ENCODE results near the gene GLCE. TPM values are rescaled to one million over a fixed set of nuclear protein-coding genes. Genes with fewer than 3 reads are reported as not detected.
A peak's percentile ranks its signal among the peaks of the same experiment; 100 is the strongest.

GLCE gene
- total and polyA plus RNA-seq, 4 donors, result 6.8 to 26.3 (median 13.7) TPM

- no peak overlapping the region for H3K4me3 ChIP-seq (ENCODE audit: low read depth in 1 of 3, low read length in 3 of 3)
- H3K9ac ChIP-seq (ENCODE audit: low read depth in 1 of 2, low read length in 2 of 2), result no peak overlapping the region
- H3K9me3 ChIP-seq (ENCODE audit: control insufficient read depth in 4 of 4, low read length in 3 of 4), result no peaks in the 10 kb centered on the region
- no peaks in the 10 kb centered on the region for H3K27me3 ChIP-seq (ENCODE audit: control insufficient read depth in 4 of 4, insufficient read depth in 4 of 4, low read length in 3 of 4)
- WGBS, result 87% methylated on average over 1 of the region's 1 CpG
- TF ChIP-seq SP1 (IDR thresholded peaks at IDR 0.05) (no peak), GABPA (IDR thresholded peaks at IDR 0.05 in 1 of 2, conservative IDR thresholded peaks at IDR 0.05 in 1 of 2) (no peak), JUND (IDR thresholded peaks at IDR 0.05) (no peak), FOXA2 (IDR thresholded peaks at IDR 0.05) (no peak), REST (IDR thresholded peaks at IDR 0.05) (no peak), RXRA (IDR thresholded peaks at IDR 0.05) (no peak), TAF1 (conservative IDR thresholded peaks at IDR 0.05) (no peak), ZBTB33 (IDR thresholded peaks at IDR 0.05) (no peak), CTCF (IDR thresholded peaks at IDR 0.05; ENCODE audit: low read depth, low read length, missing input control) (no peak), RAD21 (IDR thresholded peaks at IDR 0.05) (no peak), ATF3 (IDR thresholded peaks at IDR 0.05) (no peak), NR2F2 (IDR thresholded peaks at IDR 0.05) (no peak), YY1 (IDR thresholded peaks at IDR 0.05) (no peak)
- H3K27ac ChIP-seq (ENCODE audit: low read depth in 1 of 2, low read length in 2 of 2), result no peak overlapping the region
- H3K36me3 ChIP-seq (ENCODE audit: control insufficient read depth in 4 of 4, insufficient read depth in 3 of 4, low read depth in 1 of 4, low read length in 3 of 4), result no peaks in the 10 kb centered on the region
- H3K4me1 ChIP-seq (ENCODE audit: control insufficient read depth in 4 of 4, insufficient read depth in 4 of 4, low read length in 3 of 4), result peaks cover 26 to 51% (median 44%) of the 10 kb centered on the region in 4 donors
- DNase-seq (ENCODE audit: low spot score), result no peak
Observed at GRCh38 chr15:69127306-69127705, 33.1 kb upstream of the GLCE start.

GRCh38 chr15:69128667-69129311 lies 31.6 kb upstream of the GLCE start:
- Histone ChIP-seq H3K4me1 (ENCODE audit: control insufficient read depth in 4 of 4, insufficient read depth in 4 of 4, low read length in 3 of 4) (peaks cover 32 to 66% (median 58%) of the 10 kb centered on the region in 4 donors), H3K4me3 (ENCODE audit: low read depth in 1 of 3, low read length in 3 of 3) (no peak overlapping the region), H3K27ac (ENCODE audit: low read depth in 1 of 2, low read length in 2 of 2) (peak overlapping the region; percentile 55 to 59), H3K9me3 (ENCODE audit: control insufficient read depth in 4 of 4, low read length in 3 of 4) (no peaks in the 10 kb centered on the region), H3K27me3 (ENCODE audit: control insufficient read depth in 4 of 4, insufficient read depth in 4 of 4, low read length in 3 of 4) (no peaks in the 10 kb centered on the region), H3K36me3 (ENCODE audit: control insufficient read depth in 4 of 4, insufficient read depth in 3 of 4, low read depth in 1 of 4, low read length in 3 of 4) (no peaks in the 10 kb centered on the region), H3K9ac (ENCODE audit: low read depth in 1 of 2, low read length in 2 of 2) (no peak overlapping the region)
- no peak for DNase-seq (ENCODE audit: low spot score)
- 39% methylated on average over 2 of the region's 2 CpGs for WGBS
- TF ChIP-seq CTCF (IDR thresholded peaks at IDR 0.05; ENCODE audit: low read depth, low read length, missing input control) (no peak), FOXA1 (IDR thresholded peaks at IDR 0.05) (no peak), GABPA (IDR thresholded peaks at IDR 0.05 in 1 of 2, conservative IDR thresholded peaks at IDR 0.05 in 1 of 2) (no peak), EGR1 (IDR thresholded peaks at IDR 0.05; ENCODE audit: low read depth in 2 of 2) (peak in 1 of 2 donors; percentile 60), REST (IDR thresholded peaks at IDR 0.05) (no peak), TAF1 (conservative IDR thresholded peaks at IDR 0.05) (no peak), ATF3 (IDR thresholded peaks at IDR 0.05) (no peak), HNF4G (IDR thresholded peaks at IDR 0.05) (peak; percentile 77)

All from liver (tissue), 9 donors.